ENCODE results near the gene CFAP20DC. TPM values are rescaled to one million over a fixed set of nuclear protein-coding genes. Genes with fewer than 3 reads are reported as not detected.

The CFAP20DC gene
- total and polyA plus RNA-seq, 2 experiments from 2014 or later: 7.4 to 11.4 TPM

- Mint-ChIP-seq H3K4me1 (peaks cover 9% of the 10 kb centered on the region), H3K27me3 (ENCODE audit: insufficient read depth, low read depth, poor library complexity) (peaks cover 2% of the 10 kb centered on the region), H3K36me3 (ENCODE audit: low read depth) (no peaks in the 10 kb centered on the region), H3K9me3 (no peaks in the 10 kb centered on the region), H3K27ac (no peak overlapping the region), H3K4me3 (no peak overlapping the region)
- H3K4me3 ChIP-seq: no peak overlapping the region
- DNase-seq (ENCODE audit: low spot score): no peak
- no peak for ATAC-seq
- TF ChIP-seq CREB1 (CRISPR knock-in tag; IDR thresholded peaks at IDR 0.05; ENCODE audit: low read depth) (no peak), EZH2 (IDR thresholded peaks at IDR 0.05; ENCODE audit: low read depth, unreplicated experiment) (no peak), EZH2phosphoT487 (IDR thresholded peaks at IDR 0.05; ENCODE audit: unreplicated experiment) (no peak), ZNF114 (CRISPR knock-in tag; IDR thresholded peaks at IDR 0.05) (no peak), STAT1 (IDR thresholded peaks at IDR 0.05; ENCODE audit: unreplicated experiment) (no peak), POLR2AphosphoS5 (IDR thresholded peaks at IDR 0.05; ENCODE audit: low read depth) (no peak)
- TF ChIP-seq, protein P1, sequence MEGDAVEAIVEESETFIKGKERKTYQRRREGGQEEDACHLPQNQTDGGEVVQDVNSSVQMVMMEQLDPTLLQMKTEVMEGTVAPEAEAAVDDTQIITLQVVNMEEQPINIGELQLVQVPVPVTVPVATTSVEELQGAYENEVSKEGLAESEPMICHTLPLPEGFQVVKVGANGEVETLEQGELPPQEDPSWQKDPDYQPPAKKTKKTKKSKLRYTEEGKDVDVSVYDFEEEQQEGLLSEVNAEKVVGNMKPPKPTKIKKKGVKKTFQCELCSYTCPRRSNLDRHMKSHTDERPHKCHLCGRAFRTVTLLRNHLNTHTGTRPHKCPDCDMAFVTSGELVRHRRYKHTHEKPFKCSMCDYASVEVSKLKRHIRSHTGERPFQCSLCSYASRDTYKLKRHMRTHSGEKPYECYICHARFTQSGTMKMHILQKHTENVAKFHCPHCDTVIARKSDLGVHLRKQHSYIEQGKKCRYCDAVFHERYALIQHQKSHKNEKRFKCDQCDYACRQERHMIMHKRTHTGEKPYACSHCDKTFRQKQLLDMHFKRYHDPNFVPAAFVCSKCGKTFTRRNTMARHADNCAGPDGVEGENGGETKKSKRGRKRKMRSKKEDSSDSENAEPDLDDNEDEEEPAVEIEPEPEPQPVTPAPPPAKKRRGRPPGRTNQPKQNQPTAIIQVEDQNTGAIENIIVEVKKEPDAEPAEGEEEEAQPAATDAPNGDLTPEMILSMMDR (conservative IDR thresholded peaks at IDR 0.05; ENCODE audit: low read depth in 2 of 2): no peak
- TF ChIP-seq, protein P2, sequence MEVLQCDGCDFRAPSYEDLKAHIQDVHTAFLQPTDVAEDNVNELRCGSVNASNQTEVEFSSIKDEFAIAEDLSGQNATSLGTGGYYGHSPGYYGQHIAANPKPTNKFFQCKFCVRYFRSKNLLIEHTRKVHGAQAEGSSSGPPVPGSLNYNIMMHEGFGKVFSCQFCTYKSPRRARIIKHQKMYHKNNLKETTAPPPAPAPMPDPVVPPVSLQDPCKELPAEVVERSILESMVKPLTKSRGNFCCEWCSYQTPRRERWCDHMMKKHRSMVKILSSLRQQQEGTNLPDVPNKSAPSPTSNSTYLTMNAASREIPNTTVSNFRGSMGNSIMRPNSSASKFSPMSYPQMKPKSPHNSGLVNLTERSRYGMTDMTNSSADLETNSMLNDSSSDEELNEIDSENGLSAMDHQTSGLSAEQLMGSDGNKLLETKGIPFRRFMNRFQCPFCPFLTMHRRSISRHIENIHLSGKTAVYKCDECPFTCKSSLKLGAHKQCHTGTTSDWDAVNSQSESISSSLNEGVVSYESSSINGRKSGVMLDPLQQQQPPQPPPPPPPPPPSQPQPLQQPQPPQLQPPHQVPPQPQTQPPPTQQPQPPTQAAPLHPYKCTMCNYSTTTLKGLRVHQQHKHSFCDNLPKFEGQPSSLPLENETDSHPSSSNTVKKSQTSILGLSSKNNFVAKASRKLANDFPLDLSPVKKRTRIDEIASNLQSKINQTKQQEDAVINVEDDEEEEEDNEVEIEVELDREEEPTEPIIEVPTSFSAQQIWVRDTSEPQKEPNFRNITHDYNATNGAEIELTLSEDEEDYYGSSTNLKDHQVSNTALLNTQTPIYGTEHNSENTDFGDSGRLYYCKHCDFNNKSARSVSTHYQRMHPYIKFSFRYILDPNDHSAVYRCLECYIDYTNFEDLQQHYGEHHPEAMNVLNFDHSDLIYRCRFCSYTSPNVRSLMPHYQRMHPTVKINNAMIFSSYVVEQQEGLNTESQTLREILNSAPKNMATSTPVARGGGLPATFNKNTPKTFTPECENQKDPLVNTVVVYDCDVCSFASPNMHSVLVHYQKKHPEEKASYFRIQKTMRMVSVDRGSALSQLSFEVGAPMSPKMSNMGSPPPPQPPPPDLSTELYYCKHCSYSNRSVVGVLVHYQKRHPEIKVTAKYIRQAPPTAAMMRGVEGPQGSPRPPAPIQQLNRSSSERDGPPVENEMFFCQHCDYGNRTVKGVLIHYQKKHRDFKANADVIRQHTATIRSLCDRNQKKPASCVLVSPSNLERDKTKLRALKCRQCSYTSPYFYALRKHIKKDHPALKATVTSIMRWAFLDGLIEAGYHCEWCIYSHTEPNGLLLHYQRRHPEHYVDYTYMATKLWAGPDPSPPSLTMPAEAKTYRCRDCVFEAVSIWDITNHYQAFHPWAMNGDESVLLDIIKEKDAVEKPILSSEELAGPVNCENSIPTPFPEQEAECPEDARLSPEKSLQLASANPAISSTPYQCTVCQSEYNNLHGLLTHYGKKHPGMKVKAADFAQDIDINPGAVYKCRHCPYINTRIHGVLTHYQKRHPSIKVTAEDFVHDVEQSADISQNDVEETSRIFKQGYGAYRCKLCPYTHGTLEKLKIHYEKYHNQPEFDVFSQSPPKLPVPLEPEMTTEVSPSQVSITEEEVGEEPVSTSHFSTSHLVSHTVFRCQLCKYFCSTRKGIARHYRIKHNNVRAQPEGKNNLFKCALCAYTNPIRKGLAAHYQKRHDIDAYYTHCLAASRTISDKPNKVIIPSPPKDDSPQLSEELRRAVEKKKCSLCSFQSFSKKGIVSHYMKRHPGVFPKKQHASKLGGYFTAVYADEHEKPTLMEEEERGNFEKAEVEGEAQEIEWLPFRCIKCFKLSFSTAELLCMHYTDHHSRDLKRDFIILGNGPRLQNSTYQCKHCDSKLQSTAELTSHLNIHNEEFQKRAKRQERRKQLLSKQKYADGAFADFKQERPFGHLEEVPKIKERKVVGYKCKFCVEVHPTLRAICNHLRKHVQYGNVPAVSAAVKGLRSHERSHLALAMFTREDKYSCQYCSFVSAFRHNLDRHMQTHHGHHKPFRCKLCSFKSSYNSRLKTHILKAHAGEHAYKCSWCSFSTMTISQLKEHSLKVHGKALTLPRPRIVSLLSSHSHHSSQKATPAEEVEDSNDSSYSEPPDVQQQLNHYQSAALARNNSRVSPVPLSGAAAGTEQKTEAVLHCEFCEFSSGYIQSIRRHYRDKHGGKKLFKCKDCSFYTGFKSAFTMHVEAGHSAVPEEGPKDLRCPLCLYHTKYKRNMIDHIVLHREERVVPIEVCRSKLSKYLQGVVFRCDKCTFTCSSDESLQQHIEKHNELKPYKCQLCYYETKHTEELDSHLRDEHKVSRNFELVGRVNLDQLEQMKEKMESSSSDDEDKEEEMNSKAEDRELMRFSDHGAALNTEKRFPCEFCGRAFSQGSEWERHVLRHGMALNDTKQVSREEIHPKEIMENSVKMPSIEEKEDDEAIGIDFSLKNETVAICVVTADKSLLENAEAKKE (CRISPR knock-in tag; IDR thresholded peaks at IDR 0.05): no peak
- TF ChIP-seq, protein P3, sequence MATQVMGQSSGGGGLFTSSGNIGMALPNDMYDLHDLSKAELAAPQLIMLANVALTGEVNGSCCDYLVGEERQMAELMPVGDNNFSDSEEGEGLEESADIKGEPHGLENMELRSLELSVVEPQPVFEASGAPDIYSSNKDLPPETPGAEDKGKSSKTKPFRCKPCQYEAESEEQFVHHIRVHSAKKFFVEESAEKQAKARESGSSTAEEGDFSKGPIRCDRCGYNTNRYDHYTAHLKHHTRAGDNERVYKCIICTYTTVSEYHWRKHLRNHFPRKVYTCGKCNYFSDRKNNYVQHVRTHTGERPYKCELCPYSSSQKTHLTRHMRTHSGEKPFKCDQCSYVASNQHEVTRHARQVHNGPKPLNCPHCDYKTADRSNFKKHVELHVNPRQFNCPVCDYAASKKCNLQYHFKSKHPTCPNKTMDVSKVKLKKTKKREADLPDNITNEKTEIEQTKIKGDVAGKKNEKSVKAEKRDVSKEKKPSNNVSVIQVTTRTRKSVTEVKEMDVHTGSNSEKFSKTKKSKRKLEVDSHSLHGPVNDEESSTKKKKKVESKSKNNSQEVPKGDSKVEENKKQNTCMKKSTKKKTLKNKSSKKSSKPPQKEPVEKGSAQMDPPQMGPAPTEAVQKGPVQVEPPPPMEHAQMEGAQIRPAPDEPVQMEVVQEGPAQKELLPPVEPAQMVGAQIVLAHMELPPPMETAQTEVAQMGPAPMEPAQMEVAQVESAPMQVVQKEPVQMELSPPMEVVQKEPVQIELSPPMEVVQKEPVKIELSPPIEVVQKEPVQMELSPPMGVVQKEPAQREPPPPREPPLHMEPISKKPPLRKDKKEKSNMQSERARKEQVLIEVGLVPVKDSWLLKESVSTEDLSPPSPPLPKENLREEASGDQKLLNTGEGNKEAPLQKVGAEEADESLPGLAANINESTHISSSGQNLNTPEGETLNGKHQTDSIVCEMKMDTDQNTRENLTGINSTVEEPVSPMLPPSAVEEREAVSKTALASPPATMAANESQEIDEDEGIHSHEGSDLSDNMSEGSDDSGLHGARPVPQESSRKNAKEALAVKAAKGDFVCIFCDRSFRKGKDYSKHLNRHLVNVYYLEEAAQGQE (IDR thresholded peaks at IDR 0.05; ENCODE audit: unreplicated experiment): no peak
- TF ChIP-seq, protein P4, sequence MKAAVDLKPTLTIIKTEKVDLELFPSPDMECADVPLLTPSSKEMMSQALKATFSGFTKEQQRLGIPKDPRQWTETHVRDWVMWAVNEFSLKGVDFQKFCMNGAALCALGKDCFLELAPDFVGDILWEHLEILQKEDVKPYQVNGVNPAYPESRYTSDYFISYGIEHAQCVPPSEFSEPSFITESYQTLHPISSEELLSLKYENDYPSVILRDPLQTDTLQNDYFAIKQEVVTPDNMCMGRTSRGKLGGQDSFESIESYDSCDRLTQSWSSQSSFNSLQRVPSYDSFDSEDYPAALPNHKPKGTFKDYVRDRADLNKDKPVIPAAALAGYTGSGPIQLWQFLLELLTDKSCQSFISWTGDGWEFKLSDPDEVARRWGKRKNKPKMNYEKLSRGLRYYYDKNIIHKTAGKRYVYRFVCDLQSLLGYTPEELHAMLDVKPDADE (IDR thresholded peaks at IDR 0.05): no peak
- H3F3A ChIP-seq (replicated peaks; ENCODE audit: low read depth): no peaks in the 10 kb centered on the region
- no peaks in the 10 kb centered on the region for H3K9me2 ChIP-seq (ENCODE audit: insufficient read depth)
- no peak overlapping the region for H3K4me2 ChIP-seq
- no peak overlapping the region for H3K27ac ChIP-seq (ENCODE audit: low read depth)
- 0 out of 2 replicates have a peak, but pooled peaks cover 7% of the 10 kb centered on the region for H3K4me1 ChIP-seq (ENCODE audit: insufficient read depth)
- H4K20me1 ChIP-seq (replicated peaks; ENCODE audit: insufficient read depth): no peaks in the 10 kb centered on the region
- no peak overlapping the region for H2AFZ ChIP-seq
- H3K27me3 ChIP-seq (ENCODE audit: insufficient read depth): no peaks in the 10 kb centered on the region
- no peaks in the 10 kb centered on the region for H3K36me3 ChIP-seq (ENCODE audit: insufficient read depth)
- H3K79me2 ChIP-seq (replicated peaks; ENCODE audit: insufficient read depth): no peaks in the 10 kb centered on the region
Observed at GRCh38 chr3:59074764-59075163, 24.9 kb upstream of the CFAP20DC start.
